ENCODE results near the gene BMP8B.

Gene BMP8B

GRCh38 chr1:39752703-39753102 is 36.0 kb downstream of the BMP8B start:
- Histone ChIP-seq H3K4me1 (ENCODE audit: control insufficient read depth, insufficient read depth, low read length) (no peaks in the 10 kb centered on the region), H3K4me3 (ENCODE audit: low read depth, low read length) (no peak overlapping the region), H3K27ac (ENCODE audit: extremely low read depth, low read depth, low read length) (no peak overlapping the region), H3K9me3 (ENCODE audit: control insufficient read depth, insufficient read depth, low read depth, low read length) (no peaks in the 10 kb centered on the region), H3K36me3 (ENCODE audit: control insufficient read depth in 2 of 2, insufficient read depth in 1 of 2, low read length in 2 of 2) (peaks cover 45 to 100% of the 10 kb centered on the region in 2 experiments)
- TF ChIP-seq ZSCAN5A (tag by site-specific recombination; IDR thresholded peaks at IDR 0.05) (no peak), YY1 (tag by site-specific recombination; IDR thresholded peaks at IDR 0.05) (no peak), ZNF23 (tag by site-specific recombination; IDR thresholded peaks at IDR 0.05; ENCODE audit: borderline replicate concordance) (no peak), ZNF394 (tag by site-specific recombination; IDR thresholded peaks at IDR 0.05; ENCODE audit: borderline replicate concordance) (no peak), ZNF626 (tag by site-specific recombination; IDR thresholded peaks at IDR 0.05) (no peak), ZNF585B (tag by site-specific recombination; IDR thresholded peaks at IDR 0.05) (no peak), ZNF280C (tag by site-specific recombination; IDR thresholded peaks at IDR 0.05) (no peak), ZNF350 (tag by site-specific recombination; IDR thresholded peaks at IDR 0.05) (no peak), ZNF148 (tag by site-specific recombination; IDR thresholded peaks at IDR 0.05; ENCODE audit: borderline replicate concordance) (no peak), ZNF354C (tag by site-specific recombination; IDR thresholded peaks at IDR 0.05; ENCODE audit: borderline replicate concordance, low read depth) (no peak), ZNF132 (tag by site-specific recombination; IDR thresholded peaks at IDR 0.05; ENCODE audit: borderline replicate concordance) (no peak), ZNF214 (tag by site-specific recombination; IDR thresholded peaks at IDR 0.05; ENCODE audit: borderline replicate concordance) (no peak)
- TF ChIP-seq, protein P1, sequence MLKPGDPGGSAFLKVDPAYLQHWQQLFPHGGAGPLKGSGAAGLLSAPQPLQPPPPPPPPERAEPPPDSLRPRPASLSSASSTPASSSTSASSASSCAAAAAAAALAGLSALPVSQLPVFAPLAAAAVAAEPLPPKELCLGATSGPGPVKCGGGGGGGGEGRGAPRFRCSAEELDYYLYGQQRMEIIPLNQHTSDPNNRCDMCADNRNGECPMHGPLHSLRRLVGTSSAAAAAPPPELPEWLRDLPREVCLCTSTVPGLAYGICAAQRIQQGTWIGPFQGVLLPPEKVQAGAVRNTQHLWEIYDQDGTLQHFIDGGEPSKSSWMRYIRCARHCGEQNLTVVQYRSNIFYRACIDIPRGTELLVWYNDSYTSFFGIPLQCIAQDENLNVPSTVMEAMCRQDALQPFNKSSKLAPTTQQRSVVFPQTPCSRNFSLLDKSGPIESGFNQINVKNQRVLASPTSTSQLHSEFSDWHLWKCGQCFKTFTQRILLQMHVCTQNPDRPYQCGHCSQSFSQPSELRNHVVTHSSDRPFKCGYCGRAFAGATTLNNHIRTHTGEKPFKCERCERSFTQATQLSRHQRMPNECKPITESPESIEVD (tag by site-specific recombination; IDR thresholded peaks at IDR 0.05): no peak
- POLR2A ChIA-PET: interaction anchor here (1.4 kb wide), 1 partner anchor 14 kb away, joined by 7 read pairs; the partner anchor contains the start of gene PPIE
- CTCF ChIA-PET: no interaction called here

DNA sequence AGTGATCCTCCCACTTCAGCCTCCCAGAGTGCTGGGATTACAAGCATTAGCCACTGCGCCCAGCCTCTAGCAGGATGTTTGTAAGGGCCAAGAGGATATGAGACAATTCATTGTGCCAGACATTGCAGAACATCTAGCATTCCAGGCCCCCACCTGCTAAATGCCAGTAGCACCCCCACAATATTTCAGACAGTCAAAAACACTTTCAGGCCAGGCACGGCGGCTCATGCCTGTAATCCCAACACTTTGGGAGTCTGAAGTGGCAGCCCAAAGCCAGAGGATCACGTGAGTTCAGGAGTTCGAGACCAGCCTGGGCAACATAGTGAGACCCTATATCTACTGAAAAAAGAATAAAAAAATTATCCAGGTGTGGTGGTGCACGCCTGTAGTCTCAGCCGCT is 37.1 kb downstream of the BMP8B start:
- Histone ChIP-seq H3K9me3 (ENCODE audit: control insufficient read depth, insufficient read depth, low read depth, low read length) (no peaks in the 10 kb centered on the region), H3K4me3 (ENCODE audit: low read depth, low read length) (no peak overlapping the region), H3K36me3 (ENCODE audit: control insufficient read depth in 2 of 2, insufficient read depth in 1 of 2, low read length in 2 of 2) (peaks cover 55 to 100% of the 10 kb centered on the region in 2 experiments), H3K27ac (ENCODE audit: extremely low read depth, low read depth, low read length) (no peak overlapping the region), H3K4me1 (ENCODE audit: control insufficient read depth, insufficient read depth, low read length) (no peaks in the 10 kb centered on the region)
- POLR2A ChIA-PET: interaction anchor here (0.6 kb wide), 1 partner anchor 1650 kb away, joined by 3 read pairs; no protein-coding TSS in a partner anchor
- CTCF ChIA-PET: no interaction called here
- no peak for TF ChIP-seq CTCF (tag by site-specific recombination; IDR thresholded peaks at IDR 0.05)
- no peak for TF ChIP-seq ZNF211 (tag by site-specific recombination; IDR thresholded peaks at IDR 0.05; ENCODE audit: low read depth)
- no peak for TF ChIP-seq SCRT1 (tag by site-specific recombination; IDR thresholded peaks at IDR 0.05; ENCODE audit: borderline replicate concordance)
- no peak for TF ChIP-seq ZNF2 (tag by site-specific recombination; IDR thresholded peaks at IDR 0.05)
- TF ChIP-seq, protein P2, sequence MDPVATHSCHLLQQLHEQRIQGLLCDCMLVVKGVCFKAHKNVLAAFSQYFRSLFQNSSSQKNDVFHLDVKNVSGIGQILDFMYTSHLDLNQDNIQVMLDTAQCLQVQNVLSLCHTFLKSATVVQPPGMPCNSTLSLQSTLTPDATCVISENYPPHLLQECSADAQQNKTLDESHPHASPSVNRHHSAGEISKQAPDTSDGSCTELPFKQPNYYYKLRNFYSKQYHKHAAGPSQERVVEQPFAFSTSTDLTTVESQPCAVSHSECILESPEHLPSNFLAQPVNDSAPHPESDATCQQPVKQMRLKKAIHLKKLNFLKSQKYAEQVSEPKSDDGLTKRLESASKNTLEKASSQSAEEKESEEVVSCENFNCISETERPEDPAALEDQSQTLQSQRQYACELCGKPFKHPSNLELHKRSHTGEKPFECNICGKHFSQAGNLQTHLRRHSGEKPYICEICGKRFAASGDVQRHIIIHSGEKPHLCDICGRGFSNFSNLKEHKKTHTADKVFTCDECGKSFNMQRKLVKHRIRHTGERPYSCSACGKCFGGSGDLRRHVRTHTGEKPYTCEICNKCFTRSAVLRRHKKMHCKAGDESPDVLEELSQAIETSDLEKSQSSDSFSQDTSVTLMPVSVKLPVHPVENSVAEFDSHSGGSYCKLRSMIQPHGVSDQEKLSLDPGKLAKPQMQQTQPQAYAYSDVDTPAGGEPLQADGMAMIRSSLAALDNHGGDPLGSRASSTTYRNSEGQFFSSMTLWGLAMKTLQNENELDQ (tag by site-specific recombination; IDR thresholded peaks at IDR 0.05; ENCODE audit: low read depth): no peak
- TF ChIP-seq, protein P3, sequence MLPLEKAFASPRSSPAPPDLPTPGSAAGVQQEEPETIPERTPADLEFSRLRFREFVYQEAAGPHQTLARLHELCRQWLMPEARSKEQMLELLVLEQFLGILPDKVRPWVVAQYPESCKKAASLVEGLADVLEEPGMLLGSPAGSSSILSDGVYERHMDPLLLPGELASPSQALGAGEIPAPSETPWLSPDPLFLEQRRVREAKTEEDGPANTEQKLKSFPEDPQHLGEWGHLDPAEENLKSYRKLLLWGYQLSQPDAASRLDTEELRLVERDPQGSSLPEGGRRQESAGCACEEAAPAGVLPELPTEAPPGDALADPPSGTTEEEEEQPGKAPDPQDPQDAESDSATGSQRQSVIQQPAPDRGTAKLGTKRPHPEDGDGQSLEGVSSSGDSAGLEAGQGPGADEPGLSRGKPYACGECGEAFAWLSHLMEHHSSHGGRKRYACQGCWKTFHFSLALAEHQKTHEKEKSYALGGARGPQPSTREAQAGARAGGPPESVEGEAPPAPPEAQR (tag by site-specific recombination; IDR thresholded peaks at IDR 0.05): no peak
- TF ChIP-seq ZNF311 (tag by site-specific recombination; IDR thresholded peaks at IDR 0.05; ENCODE audit: borderline replicate concordance): no peak
